ENCODE results near the gene INTS2.
"Not testable (repeated sequence)": the region's sequence is repeated elsewhere in the genome, so short reads cannot be mapped to it uniquely, and the experiment has no call there.

Gene INTS2

GRCh38 chr17:61895391-61895790, 32.4 kb downstream of the INTS2 start:
- no peak for DNase-seq

GRCh38 chr17:61894310-61894709, 33.5 kb downstream of the INTS2 start:
- DNase-seq, result not testable (repeated sequence)

GRCh38 chr17:61887733-61888132, 40.0 kb downstream of the INTS2 start:
- DNase-seq, result not testable (repeated sequence)

- DNase-seq, result not testable (repeated sequence)
Observed at GRCh38 chr17:61885865-61886264, 41.9 kb downstream of the INTS2 start.

GRCh38 chr17:61884864-61885263, 42.9 kb downstream of the INTS2 start:
- no peak for DNase-seq

GRCh38 chr17:61880589-61881102, 47.1 kb downstream of the INTS2 start:
- no peak for DNase-seq

GRCh38 chr17:61878984-61879612, 48.7 kb downstream of the INTS2 start:
- DNase-seq, result no peak

- no peak for DNase-seq
Observed at GRCh38 chr17:61878520-61878919, 49.3 kb downstream of the INTS2 start.

- DNase-seq, result no peak
Observed at GRCh38 chr17:61877837-61878236, 49.9 kb downstream of the INTS2 start.

- DNase-seq, result no peak
Observed at GRCh38 chr17:61875804-61876203, 52.0 kb downstream of the INTS2 start.

- no peak for DNase-seq
Observed at GRCh38 chr17:61875285-61875684, 52.5 kb downstream of the INTS2 start.

- DNase-seq, result no peak
Observed at GRCh38 chr17:61874075-61874474, 53.7 kb downstream of the INTS2 start.

- DNase-seq, result no peak
Observed at GRCh38 chr17:61872099-61872498, 55.7 kb downstream of the INTS2 start.

- DNase-seq, result no peak
Observed at GRCh38 chr17:61869138-61869537, 58.6 kb downstream of the INTS2 start.

GRCh38 chr17:61868074-61868473, 59.7 kb downstream of the INTS2 start:
- no peak for DNase-seq

- no peak for DNase-seq
Observed at GRCh38 chr17:61867033-61867432, 60.7 kb downstream of the INTS2 start.

- no peak for DNase-seq
Observed at GRCh38 chr17:61863801-61864126, 64.0 kb downstream of the INTS2 start.

GRCh38 chr17:61862975-61863800, 64.6 kb downstream of the INTS2 start, which contains the start of gene BRIP1:
Gene BRIP1 (minus strand): TSS chr17:61863528. CDS start chr17:61861539, 1,989 bp downstream.
- peak; percentile 87 for DNase-seq

- no peak for DNase-seq
Observed at GRCh38 chr17:61862105-61862574, 65.6 kb downstream of the INTS2 start.

- DNase-seq, result not testable (repeated sequence)
Observed at GRCh38 chr17:61860397-61860796, 67.4 kb downstream of the INTS2 start.

- DNase-seq, result no peak
Observed at GRCh38 chr17:61856035-61856434, 71.7 kb downstream of the INTS2 start.

GRCh38 chr17:61852857-61853256, 74.9 kb downstream of the INTS2 start:
- DNase-seq, result no peak

- DNase-seq, result no peak
Observed at GRCh38 chr17:61849674-61850073, 78.1 kb downstream of the INTS2 start.

GRCh38 chr17:61848896-61849295, 78.9 kb downstream of the INTS2 start:
- DNase-seq, result no peak

Data from DMS153 (cell line).